Kidney (tissue), 14 donors: ENCODE measurements around the gene KSR1. TPM values are rescaled to one million over a fixed set of nuclear protein-coding genes. Genes with fewer than 3 reads are reported as not detected.

ENCODE experiments used
- DNase-seq, 5 donors: peaks; one replicate each; pipeline ENCODE4 v3.0.0-alpha.2; 2013 to 2020
- FAIRE-seq: peaks from 2 replicates; lab custom pipeline; 2012; peaks lifted over from hg19 to GRCh38; lab: Jason Lieb, UNC
- H3K27ac ChIP-seq, 2 donors: one replicate each; pipeline ENCODE4 v1.7.0; 2013; ENCODE audit warnings: low read depth in 2 of 2, low read length in 2 of 2, inconsistent platforms in 1 of 2
- H3K27me3 ChIP-seq: one replicate; pipeline ENCODE4 v1.7.1; 2013; ENCODE audit warnings: low read length, inconsistent platforms; ENCODE audit not compliant: control insufficient read depth, insufficient read depth
- H3K36me3 ChIP-seq, 3 donors: one replicate each; pipeline versions ENCODE4 v1.7.0 to v1.7.1; 2013; ENCODE audit warnings: low read length in 3 of 3, control low read depth in 1 of 3, inconsistent platforms in 1 of 3; ENCODE audit not compliant: insufficient read depth in 3 of 3, control insufficient read depth in 2 of 3
- H3K4me1 ChIP-seq, 3 donors: one replicate each; pipeline versions ENCODE4 v1.7.0 to v1.7.1; 2013; ENCODE audit warnings: low read length in 3 of 3, inconsistent platforms in 1 of 3, low read depth in 1 of 3; ENCODE audit not compliant: control insufficient read depth in 2 of 3, insufficient read depth in 2 of 3
- H3K4me3 ChIP-seq, 3 donors: one replicate each; pipeline versions ENCODE4 v1.7.0 to v1.8.1; 2013; ENCODE audit warnings: low read length in 3 of 3, control low read depth in 1 of 3, inconsistent platforms in 1 of 3
- H3K9ac ChIP-seq, 3 donors: one replicate each; pipeline versions ENCODE4 v1.7.0 to v1.7.1; 2013; ENCODE audit warnings: low read length in 3 of 3, control low read depth in 1 of 3, inconsistent platforms in 1 of 3
- H3K9me3 ChIP-seq, 3 donors: one replicate each; pipeline versions ENCODE4 v1.7.0 to v1.7.1; 2013; ENCODE audit warnings: low read length in 3 of 3, control low read depth in 1 of 3, inconsistent platforms in 1 of 3; ENCODE audit not compliant: control insufficient read depth in 2 of 3, insufficient read depth in 1 of 3
- CTCF ChIP-seq: IDR thresholded peaks from 3 replicates; pipeline ENCODE4 v1.5.1; 2012; ENCODE audit warnings: mild to moderate bottlenecking, moderate library complexity, borderline replicate concordance; ENCODE audit not compliant: insufficient read depth; ENCODE audit errors: extremely low read depth
- intact Hi-C: fragments of 100-400 bp; cut with DNase I; formaldehyde crosslinking; loops from one replicate; pipeline ENCODE4 v1.11.1; 2022
- polyA plus RNA-seq: library from polyadenylated mRNA; stranded (reverse); fragments of 350-450 nt; fragmentation: Illumina TruSeq; extraction: RNeasy Lipid Tissue Mini Kit (QIAGEN cat#74804); gene quantifications from one replicate; pipeline ENCODE4 v1.2.3, GENCODE V29; 2014; ENCODE audit warnings: low read depth, low replicate concordance; ENCODE audit not compliant: insufficient read depth
- total RNA-seq: library from RNA; stranded (reverse); fragmentation: NEBNext Ultra II Directional; extraction: Animal tissue kit (Norgen Biotek cat#: 25700); gene quantifications from one replicate; pipeline ENCODE4 v1.2.1, GENCODE V29; 2021
- donor health status: control.
- donor health status: control.
- donor health status: control.
- donor health status: control.
- donor health status: control.
- donor health status: DM: yes; HTN: yes; CAD: no.
- donor health status: Normal renal cell carcinoma (clear cell type).

Gene KSR1
- total and polyA plus RNA-seq, 2 donors from 2014 or later: 11.7 to 97.3 TPM

DNA sequence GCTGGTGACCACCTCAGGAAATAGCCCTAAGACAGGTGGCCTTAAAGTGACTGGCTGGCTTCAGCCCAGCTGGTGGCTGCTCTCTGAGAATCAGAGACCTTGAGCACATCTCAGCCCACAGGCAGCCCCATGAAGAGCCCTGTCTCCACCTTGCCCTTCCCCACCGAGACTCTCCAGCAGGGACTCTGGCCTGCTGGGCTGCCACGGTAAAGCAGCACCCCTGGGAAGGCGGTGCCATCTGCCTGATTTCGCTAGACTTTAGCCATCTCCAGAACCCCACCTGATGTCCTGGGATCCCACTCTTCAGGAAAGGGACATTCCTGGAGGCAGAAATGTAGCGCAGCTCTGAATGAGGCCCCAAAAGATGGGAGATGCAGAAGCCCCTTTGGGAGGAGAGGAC is 129.5 kb downstream of the KSR1 start:
- no peaks in the 10 kb centered on the region for H3K9me3 ChIP-seq
- no peak overlapping the region for H3K9ac ChIP-seq
- H3K36me3 ChIP-seq: peaks cover 2 to 17% (median 7%) of the 10 kb centered on the region in 3 donors
- no peak overlapping the region for H3K4me3 ChIP-seq
- intact Hi-C loops: loop anchor here (10.0 kb wide), 1 partner anchor 131 kb away; the partner anchor contains the start of gene KSR1
- H3K27me3 ChIP-seq: no peaks in the 10 kb centered on the region
- H3K27ac ChIP-seq: no peak overlapping the region
- no peaks in the 10 kb centered on the region for H3K4me1 ChIP-seq
- FAIRE-seq (no peak), DNase-seq (no peak)
- TF ChIP-seq CTCF: no peak

GRCh38 chr17:27586203-27586721 is 130.0 kb downstream of the KSR1 start:
- FAIRE-seq: no peak
- intact Hi-C loops: loop anchor here (10.0 kb wide), 1 partner anchor 131 kb away; the partner anchor contains the start of gene KSR1
- Histone ChIP-seq H3K4me3 (no peak overlapping the region), H3K4me1 (no peaks in the 10 kb centered on the region), H3K9me3 (no peaks in the 10 kb centered on the region), H3K9ac (no peak overlapping the region), H3K27ac (no peak overlapping the region), H3K36me3 (peaks cover 2 to 17% (median 7%) of the 10 kb centered on the region in 3 donors), H3K27me3 (no peaks in the 10 kb centered on the region)
- no peak for DNase-seq
- no peak for TF ChIP-seq CTCF

- H3K4me3 ChIP-seq: no peak overlapping the region
- intact Hi-C loops: loop anchor here (10.0 kb wide), 1 partner anchor 134 kb away; the partner anchor contains the start of gene KSR1
- H3K27me3 ChIP-seq: no peaks in the 10 kb centered on the region
- H3K4me1 ChIP-seq: peaks cover 0 to 6% (median 3%) of the 10 kb centered on the region in 3 donors
- no peak overlapping the region for H3K9ac ChIP-seq
- DNase-seq (no peak), FAIRE-seq (no peak)
- TF ChIP-seq CTCF: no peak
- no peaks in the 10 kb centered on the region for H3K9me3 ChIP-seq
- H3K36me3 ChIP-seq: peaks cover 0 to 19% (median 7%) of the 10 kb centered on the region in 3 donors
- H3K27ac ChIP-seq: no peak overlapping the region
Observed at GRCh38 chr17:27588354-27588753, 132.1 kb downstream of the KSR1 start.
